HEK293 (cell line): ENCODE results near the gene TMCC1.

Experiments
- HOXD13 ChIP-seq: sonication (generic); formaldehyde crosslinking; IDR thresholded peaks from 2 replicates; pipeline ENCODE4 v1.8.0; 2022; ENCODE audit warnings: missing genetic modification reagents, borderline replicate concordance
- OSR2 ChIP-seq: fragments of 450-650 bp; formaldehyde crosslinking; IDR thresholded peaks from 2 replicates; pipeline ENCODE4 v1.5.1; 2016; ENCODE audit warnings: missing biosample characterization, missing genetic modification characterization
- RBAK ChIP-seq: fragments of 450-650 bp; formaldehyde crosslinking; IDR thresholded peaks from 2 replicates; pipeline ENCODE4 v1.5.1; 2016; ENCODE audit warnings: missing biosample characterization, missing genetic modification characterization
- ZNF10 ChIP-seq: fragments of 450-650 bp; formaldehyde crosslinking; IDR thresholded peaks from 2 replicates; pipeline ENCODE4 v1.5.1; 2017; ENCODE audit warnings: missing biosample characterization, missing genetic modification characterization
- ZNF155 ChIP-seq: fragments of 450-650 bp; formaldehyde crosslinking; IDR thresholded peaks from 2 replicates; pipeline ENCODE4 v1.5.1; 2016; ENCODE audit warnings: missing biosample characterization, missing genetic modification characterization
- ZNF214 ChIP-seq: fragments of 450-650 bp; formaldehyde crosslinking; IDR thresholded peaks from 2 replicates; pipeline ENCODE4 v1.5.1; 2017; ENCODE audit warnings: missing biosample characterization, mild to moderate bottlenecking, missing genetic modification characterization, borderline replicate concordance
- ZNF24 ChIP-seq: fragments of 450-650 bp; formaldehyde crosslinking; IDR thresholded peaks from 2 replicates; pipeline ENCODE4 v1.5.1; 2016; ENCODE audit warnings: missing biosample characterization, missing genetic modification characterization
- ZNF292 ChIP-seq: fragments of 450-650 bp; formaldehyde crosslinking; IDR thresholded peaks from 2 replicates; pipeline ENCODE4 v1.5.1; 2016; ENCODE audit warnings: low read depth, missing biosample characterization, missing genetic modification characterization, borderline replicate concordance
- ZNF48 ChIP-seq: fragments of 450-650 bp; formaldehyde crosslinking; IDR thresholded peaks from 2 replicates; pipeline ENCODE4 v1.5.1; 2016; ENCODE audit warnings: missing biosample characterization, missing genetic modification characterization
- ZNF548 ChIP-seq: fragments of 450-650 bp; formaldehyde crosslinking; IDR thresholded peaks from 2 replicates; pipeline ENCODE4 v1.5.1; 2016; ENCODE audit warnings: missing biosample characterization, missing genetic modification characterization
- ZNF701 ChIP-seq: fragments of 450-650 bp; formaldehyde crosslinking; IDR thresholded peaks from 2 replicates; pipeline ENCODE4 v1.5.1; 2016; ENCODE audit warnings: missing biosample characterization, missing genetic modification characterization
- ZNF768 ChIP-seq: fragments of 450-650 bp; formaldehyde crosslinking; IDR thresholded peaks from 2 replicates; pipeline ENCODE4 v1.5.1; 2018; ENCODE audit warnings: missing biosample characterization, mild to moderate bottlenecking, missing genetic modification characterization
- ZNF791 ChIP-seq: fragments of 450-650 bp; formaldehyde crosslinking; IDR thresholded peaks from 2 replicates; pipeline ENCODE4 v1.5.1; 2016; ENCODE audit warnings: missing biosample characterization, missing genetic modification characterization
- ZNF843 ChIP-seq: fragments of 450-650 bp; formaldehyde crosslinking; IDR thresholded peaks from 2 replicates; pipeline ENCODE4 v1.5.1; 2016; ENCODE audit warnings: missing biosample characterization, missing genetic modification characterization
- TF ChIP-seq, protein P1 (sequence below): fragments of 450-650 bp; formaldehyde crosslinking; IDR thresholded peaks from 2 replicates; pipeline ENCODE4 v1.5.1; 2016; ENCODE audit warnings: missing biosample characterization, missing genetic modification characterization
- TF ChIP-seq, protein P2 (sequence below): fragments of 450-650 bp; formaldehyde crosslinking; IDR thresholded peaks from 2 replicates; pipeline ENCODE4 v1.5.1; 2016; ENCODE audit warnings: missing biosample characterization, missing genetic modification characterization
- TF ChIP-seq, protein P3 (sequence below): fragments of 450-650 bp; formaldehyde crosslinking; IDR thresholded peaks from 2 replicates; pipeline ENCODE4; 2016; ENCODE audit warnings: missing biosample characterization, missing genetic modification characterization
- TF ChIP-seq, protein P4 (sequence below): fragments of 450-650 bp; formaldehyde crosslinking; IDR thresholded peaks from 2 replicates; pipeline ENCODE4 v1.5.1; 2017; ENCODE audit warnings: missing biosample characterization, missing genetic modification characterization
- TF ChIP-seq, protein P5 (sequence below): fragments of 450-650 bp; formaldehyde crosslinking; IDR thresholded peaks from 2 replicates; pipeline ENCODE4 v1.5.1; 2016; ENCODE audit warnings: missing biosample characterization, missing genetic modification characterization
- TF ChIP-seq, protein P6 (sequence below): fragments of 450-650 bp; formaldehyde crosslinking; IDR thresholded peaks from 2 replicates; pipeline ENCODE4 v1.5.0; 2017; ENCODE audit warnings: missing biosample characterization, missing genetic modification characterization, borderline replicate concordance
- TF ChIP-seq, protein P7 (sequence below): fragments of 450-650 bp; formaldehyde crosslinking; IDR thresholded peaks from 2 replicates; pipeline ENCODE4 v1.5.1; 2016; ENCODE audit warnings: missing biosample characterization, missing genetic modification characterization
- TF ChIP-seq, protein P8 (sequence below): sonication (generic); formaldehyde crosslinking; IDR thresholded peaks from 2 replicates; pipeline ENCODE4 v1.8.1; 2022; ENCODE audit warnings: mild to moderate bottlenecking, moderate library complexity, missing genetic modification reagents

Gene TMCC1

DNA sequence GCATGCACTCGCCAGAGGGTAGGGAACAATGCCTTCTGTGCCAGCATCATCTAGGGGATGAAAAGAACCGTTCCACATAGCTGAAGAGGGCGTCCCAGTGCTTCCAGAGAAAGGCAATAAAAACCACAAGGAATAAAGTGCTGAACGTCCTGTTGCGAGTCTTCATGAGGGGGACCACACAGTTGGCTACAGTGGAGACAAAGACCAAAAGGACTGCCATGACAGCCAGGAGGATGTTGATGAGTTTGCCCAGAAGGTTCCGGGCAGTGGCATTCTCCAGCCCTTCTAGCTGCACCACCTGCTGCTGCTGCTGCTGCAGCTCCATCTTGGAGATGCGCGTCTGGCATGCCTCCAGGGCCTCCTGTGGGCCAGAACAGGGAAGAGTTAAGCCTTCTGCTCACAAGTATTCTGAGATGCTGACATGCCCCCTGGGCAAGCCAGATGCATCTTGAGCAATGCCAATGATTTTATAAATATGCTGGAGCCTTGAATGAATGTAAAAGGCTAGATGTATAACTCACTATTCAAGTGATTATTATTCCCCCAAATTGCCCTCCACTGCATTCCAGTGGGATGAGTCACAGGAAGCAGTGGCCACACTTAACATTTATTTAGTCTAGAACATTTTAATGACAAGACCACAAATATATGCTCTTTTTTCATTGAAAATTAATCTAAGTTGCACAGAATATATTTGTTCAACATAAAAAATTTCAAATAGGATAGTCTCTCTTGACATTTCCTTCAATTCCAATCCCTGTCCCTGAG lies 241.9 kb downstream of the TMCC1 start (continued):
- TF ChIP-seq, protein P1, sequence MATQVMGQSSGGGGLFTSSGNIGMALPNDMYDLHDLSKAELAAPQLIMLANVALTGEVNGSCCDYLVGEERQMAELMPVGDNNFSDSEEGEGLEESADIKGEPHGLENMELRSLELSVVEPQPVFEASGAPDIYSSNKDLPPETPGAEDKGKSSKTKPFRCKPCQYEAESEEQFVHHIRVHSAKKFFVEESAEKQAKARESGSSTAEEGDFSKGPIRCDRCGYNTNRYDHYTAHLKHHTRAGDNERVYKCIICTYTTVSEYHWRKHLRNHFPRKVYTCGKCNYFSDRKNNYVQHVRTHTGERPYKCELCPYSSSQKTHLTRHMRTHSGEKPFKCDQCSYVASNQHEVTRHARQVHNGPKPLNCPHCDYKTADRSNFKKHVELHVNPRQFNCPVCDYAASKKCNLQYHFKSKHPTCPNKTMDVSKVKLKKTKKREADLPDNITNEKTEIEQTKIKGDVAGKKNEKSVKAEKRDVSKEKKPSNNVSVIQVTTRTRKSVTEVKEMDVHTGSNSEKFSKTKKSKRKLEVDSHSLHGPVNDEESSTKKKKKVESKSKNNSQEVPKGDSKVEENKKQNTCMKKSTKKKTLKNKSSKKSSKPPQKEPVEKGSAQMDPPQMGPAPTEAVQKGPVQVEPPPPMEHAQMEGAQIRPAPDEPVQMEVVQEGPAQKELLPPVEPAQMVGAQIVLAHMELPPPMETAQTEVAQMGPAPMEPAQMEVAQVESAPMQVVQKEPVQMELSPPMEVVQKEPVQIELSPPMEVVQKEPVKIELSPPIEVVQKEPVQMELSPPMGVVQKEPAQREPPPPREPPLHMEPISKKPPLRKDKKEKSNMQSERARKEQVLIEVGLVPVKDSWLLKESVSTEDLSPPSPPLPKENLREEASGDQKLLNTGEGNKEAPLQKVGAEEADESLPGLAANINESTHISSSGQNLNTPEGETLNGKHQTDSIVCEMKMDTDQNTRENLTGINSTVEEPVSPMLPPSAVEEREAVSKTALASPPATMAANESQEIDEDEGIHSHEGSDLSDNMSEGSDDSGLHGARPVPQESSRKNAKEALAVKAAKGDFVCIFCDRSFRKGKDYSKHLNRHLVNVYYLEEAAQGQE (tag by site-specific recombination), result no peak
- TF ChIP-seq ZNF548 (tag by site-specific recombination) (no peak), OSR2 (tag by site-specific recombination) (no peak), ZNF701 (tag by site-specific recombination) (no peak), ZNF843 (tag by site-specific recombination) (no peak), ZNF24 (tag by site-specific recombination) (no peak), ZNF292 (tag by site-specific recombination) (no peak), ZNF791 (tag by site-specific recombination) (no peak), ZNF48 (tag by site-specific recombination) (no peak), HOXD13 (CRISPR knock-in tag) (no peak), ZNF10 (no peak), ZNF214 (tag by site-specific recombination) (no peak), RBAK (tag by site-specific recombination) (no peak), ZNF155 (tag by site-specific recombination) (no peak), ZNF768 (no peak)
- TF ChIP-seq, protein P2, sequence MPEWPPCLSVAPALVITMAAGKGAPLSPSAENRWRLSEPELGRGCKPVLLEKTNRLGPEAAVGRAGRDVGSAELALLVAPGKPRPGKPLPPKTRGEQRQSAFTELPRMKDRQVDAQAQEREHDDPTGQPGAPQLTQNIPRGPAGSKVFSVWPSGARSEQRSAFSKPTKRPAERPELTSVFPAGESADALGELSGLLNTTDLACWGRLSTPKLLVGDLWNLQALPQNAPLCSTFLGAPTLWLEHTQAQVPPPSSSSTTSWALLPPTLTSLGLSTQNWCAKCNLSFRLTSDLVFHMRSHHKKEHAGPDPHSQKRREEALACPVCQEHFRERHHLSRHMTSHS, result no peak
- TF ChIP-seq, protein P3, sequence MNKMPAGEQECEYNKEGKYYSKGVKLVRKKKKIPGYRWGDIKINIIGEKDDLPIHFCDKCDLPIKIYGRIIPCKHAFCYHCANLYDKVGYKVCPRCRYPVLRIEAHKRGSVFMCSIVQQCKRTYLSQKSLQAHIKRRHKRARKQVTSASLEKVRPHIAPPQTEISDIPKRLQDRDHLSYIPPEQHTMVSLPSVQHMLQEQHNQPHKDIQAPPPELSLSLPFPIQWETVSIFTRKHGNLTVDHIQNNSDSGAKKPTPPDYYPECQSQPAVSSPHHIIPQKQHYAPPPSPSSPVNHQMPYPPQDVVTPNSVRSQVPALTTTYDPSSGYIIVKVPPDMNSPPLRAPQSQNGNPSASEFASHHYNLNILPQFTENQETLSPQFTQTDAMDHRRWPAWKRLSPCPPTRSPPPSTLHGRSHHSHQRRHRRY (tag by site-specific recombination), result no peak
- TF ChIP-seq, protein P4, sequence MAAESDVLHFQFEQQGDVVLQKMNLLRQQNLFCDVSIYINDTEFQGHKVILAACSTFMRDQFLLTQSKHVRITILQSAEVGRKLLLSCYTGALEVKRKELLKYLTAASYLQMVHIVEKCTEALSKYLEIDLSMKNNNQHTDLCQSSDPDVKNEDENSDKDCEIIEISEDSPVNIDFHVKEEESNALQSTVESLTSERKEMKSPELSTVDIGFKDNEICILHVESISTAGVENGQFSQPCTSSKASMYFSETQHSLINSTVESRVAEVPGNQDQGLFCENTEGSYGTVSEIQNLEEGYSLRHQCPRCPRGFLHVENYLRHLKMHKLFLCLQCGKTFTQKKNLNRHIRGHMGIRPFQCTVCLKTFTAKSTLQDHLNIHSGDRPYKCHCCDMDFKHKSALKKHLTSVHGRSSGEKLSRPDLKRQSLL, result no peak
- TF ChIP-seq, protein P5, sequence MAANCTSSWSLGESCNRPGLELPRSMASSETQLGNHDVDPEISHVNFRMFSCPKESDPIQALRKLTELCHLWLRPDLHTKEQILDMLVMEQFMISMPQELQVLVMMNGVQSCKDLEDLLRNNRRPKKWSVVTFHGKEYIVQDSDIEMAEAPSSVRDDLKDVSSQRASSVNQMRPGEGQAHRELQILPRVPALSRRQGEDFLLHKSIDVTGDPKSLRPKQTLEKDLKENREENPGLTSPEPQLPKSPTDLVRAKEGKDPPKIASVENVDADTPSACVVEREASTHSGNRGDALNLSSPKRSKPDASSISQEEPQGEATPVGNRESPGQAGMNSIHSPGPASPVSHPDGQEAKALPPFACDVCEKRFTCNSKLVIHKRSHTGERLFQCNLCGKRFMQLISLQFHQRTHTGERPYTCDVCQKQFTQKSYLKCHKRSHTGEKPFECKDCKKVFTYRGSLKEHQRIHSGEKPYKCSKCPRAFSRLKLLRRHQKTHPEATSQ (tag by site-specific recombination), result no peak
- TF ChIP-seq, protein P6, sequence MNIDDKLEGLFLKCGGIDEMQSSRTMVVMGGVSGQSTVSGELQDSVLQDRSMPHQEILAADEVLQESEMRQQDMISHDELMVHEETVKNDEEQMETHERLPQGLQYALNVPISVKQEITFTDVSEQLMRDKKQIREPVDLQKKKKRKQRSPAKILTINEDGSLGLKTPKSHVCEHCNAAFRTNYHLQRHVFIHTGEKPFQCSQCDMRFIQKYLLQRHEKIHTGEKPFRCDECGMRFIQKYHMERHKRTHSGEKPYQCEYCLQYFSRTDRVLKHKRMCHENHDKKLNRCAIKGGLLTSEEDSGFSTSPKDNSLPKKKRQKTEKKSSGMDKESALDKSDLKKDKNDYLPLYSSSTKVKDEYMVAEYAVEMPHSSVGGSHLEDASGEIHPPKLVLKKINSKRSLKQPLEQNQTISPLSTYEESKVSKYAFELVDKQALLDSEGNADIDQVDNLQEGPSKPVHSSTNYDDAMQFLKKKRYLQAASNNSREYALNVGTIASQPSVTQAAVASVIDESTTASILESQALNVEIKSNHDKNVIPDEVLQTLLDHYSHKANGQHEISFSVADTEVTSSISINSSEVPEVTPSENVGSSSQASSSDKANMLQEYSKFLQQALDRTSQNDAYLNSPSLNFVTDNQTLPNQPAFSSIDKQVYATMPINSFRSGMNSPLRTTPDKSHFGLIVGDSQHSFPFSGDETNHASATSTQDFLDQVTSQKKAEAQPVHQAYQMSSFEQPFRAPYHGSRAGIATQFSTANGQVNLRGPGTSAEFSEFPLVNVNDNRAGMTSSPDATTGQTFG (tag by site-specific recombination), result no peak
- TF ChIP-seq, protein P7, sequence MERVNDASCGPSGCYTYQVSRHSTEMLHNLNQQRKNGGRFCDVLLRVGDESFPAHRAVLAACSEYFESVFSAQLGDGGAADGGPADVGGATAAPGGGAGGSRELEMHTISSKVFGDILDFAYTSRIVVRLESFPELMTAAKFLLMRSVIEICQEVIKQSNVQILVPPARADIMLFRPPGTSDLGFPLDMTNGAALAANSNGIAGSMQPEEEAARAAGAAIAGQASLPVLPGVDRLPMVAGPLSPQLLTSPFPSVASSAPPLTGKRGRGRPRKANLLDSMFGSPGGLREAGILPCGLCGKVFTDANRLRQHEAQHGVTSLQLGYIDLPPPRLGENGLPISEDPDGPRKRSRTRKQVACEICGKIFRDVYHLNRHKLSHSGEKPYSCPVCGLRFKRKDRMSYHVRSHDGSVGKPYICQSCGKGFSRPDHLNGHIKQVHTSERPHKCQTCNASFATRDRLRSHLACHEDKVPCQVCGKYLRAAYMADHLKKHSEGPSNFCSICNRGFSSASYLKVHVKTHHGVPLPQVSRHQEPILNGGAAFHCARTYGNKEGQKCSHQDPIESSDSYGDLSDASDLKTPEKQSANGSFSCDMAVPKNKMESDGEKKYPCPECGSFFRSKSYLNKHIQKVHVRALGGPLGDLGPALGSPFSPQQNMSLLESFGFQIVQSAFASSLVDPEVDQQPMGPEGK (tag by site-specific recombination), result no peak
- TF ChIP-seq, protein P8, sequence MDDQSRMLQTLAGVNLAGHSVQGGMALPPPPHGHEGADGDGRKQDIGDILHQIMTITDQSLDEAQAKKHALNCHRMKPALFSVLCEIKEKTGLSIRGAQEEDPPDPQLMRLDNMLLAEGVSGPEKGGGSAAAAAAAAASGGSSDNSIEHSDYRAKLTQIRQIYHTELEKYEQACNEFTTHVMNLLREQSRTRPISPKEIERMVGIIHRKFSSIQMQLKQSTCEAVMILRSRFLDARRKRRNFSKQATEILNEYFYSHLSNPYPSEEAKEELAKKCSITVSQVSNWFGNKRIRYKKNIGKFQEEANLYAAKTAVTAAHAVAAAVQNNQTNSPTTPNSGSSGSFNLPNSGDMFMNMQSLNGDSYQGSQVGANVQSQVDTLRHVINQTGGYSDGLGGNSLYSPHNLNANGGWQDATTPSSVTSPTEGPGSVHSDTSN (CRISPR knock-in tag), result no peak
- TF ChIP-seq, all 188 proteins: peak for 13
